ENCODE data around the gene PINK1.

PINK1 gene

DNA sequence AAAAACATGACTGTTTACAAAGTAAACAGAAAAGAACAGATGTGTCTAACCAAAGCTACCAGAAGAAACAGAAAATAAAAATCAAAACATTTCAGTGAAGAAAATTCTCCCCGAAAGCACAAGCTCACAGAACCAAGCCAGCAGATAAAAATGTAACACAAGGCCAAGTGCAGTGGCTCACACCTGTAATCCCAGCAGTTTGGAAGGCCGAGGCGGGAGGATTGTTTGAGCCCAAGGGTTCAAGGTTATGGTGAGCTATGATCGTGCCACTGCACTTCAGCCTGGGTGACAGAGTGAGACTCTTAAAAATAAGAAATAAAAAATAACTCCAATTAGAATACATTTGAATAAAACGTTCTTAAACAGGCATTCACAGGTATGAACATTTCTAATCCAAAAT, 47.0 kb downstream of the PINK1 start:
- DNase-seq (ENCODE audit: low spot score) = no peak

DNA sequence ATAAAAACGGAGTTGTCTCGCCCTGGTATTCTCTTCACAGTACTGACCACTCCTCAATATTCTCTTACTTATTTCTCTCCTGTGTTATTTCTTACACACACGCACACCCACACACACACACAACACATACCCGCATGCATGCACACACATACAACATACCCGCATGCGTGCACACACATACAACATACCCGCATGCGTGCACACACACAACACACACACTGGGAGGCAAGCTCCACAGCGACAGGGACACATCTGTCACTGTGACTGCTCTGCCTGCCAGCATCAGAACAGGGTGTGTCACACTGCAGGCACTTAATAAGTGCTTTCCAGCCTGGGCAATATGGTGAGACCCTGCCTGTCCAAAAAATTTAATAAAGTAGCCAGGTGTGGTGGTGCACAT, 48.7 kb downstream of the PINK1 start:
- no peak for DNase-seq (ENCODE audit: low spot score)

DNA sequence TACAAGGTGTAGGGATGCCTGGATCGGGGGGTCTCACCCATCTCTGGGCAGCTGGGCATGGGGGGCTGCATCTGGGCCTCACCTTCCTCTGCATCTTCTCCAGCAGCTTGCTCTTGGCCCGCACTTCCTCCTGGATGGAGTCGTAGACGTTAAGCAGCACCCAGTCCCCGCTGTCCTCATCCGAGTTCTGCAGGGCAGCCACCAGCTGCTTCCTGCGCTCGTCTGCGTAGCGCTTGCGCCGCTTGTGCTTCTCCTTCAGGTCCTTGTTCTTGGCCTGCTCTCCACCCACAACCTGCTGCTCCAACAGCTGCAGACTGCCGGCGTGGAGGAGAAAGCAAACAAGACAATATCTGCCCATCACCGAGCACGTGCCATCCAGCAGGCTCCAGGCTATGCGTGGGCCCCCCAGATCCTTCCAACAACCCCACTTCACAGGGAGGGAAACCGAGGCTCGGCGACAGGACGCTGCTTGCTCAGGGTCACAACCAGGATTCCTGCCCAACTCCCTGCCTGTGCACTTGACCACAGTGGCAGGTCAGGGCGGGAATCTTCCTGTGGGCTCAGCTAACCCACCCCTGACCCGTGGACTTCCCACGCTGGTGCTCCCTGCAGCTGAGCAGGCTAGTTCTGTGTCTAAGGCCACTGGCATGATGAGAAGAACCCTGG, 49.4 kb downstream of the PINK1 start:
- no peak for DNase-seq (ENCODE audit: low spot score)

DNA sequence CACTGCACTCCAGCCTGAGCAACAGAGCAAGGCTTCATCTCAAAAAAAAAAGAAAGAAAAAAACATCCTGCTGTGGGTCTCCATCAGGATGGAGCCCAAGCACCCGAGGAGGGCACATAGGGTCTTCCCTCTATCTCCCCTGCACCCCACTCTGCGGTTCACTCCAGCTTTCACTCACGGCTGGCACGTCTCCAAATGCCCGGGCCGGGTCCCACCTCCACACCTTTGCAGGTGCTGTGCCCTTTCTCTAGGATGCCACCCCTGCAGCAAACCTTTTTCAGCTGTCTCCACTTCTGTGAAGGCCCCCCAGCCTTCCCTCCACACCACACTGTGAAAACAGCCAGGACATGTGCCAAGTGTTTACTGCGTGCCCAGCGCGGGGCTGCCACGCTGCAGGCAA, 50.4 kb downstream of the PINK1 start:
- no peak for DNase-seq (ENCODE audit: low spot score)

DNA sequence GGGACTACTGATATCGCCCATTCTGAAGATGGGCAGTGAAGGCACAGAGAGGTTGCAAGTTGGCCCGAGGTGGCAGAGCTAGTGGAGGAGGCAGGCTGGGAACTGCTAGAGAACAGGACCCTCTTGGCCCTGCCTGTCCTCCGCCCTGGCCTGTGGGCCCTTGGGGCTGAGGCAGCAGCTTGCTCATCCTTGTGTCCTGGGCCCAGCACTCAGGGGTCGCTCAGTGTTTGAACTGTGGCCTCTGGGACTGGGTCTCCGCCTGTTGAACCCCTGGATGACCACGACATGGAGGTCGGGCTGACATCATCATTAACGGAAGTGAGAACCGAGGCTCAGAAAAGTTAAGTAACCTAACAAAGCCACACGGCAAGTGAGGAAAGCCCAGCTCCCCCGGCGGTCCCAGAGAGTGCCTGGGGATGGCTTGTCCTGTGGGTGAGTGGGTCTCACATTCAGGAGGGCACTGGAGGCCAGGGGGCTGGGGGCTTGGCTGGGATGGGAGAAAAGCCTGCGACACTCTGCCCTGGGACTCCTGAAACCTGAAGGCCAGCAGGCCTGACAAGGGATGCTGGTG, 50.9 kb downstream of the PINK1 start:
- DNase-seq (ENCODE audit: low spot score) = no peak

DNA sequence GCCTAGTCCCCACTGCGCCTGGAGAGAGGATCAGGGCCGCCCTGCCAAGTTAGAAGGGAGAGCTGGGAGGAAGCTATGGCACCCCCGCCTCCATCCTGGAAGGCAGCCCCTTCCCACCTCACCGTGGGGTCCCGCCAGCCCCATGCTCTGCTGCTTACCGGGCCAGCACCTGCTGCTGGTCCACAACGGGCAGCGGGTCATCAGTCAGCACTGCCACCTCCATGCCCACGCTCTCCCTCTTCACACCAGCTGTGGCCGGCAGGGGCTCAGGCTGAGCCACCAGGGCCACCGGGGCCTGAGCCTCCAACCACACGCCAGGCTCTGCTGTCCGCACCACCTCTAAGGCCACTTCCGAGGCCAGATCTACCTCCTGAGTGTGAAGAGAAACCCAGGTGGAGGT, 51.4 kb downstream of the PINK1 start:
- no peak for DNase-seq (ENCODE audit: low spot score)

DNA sequence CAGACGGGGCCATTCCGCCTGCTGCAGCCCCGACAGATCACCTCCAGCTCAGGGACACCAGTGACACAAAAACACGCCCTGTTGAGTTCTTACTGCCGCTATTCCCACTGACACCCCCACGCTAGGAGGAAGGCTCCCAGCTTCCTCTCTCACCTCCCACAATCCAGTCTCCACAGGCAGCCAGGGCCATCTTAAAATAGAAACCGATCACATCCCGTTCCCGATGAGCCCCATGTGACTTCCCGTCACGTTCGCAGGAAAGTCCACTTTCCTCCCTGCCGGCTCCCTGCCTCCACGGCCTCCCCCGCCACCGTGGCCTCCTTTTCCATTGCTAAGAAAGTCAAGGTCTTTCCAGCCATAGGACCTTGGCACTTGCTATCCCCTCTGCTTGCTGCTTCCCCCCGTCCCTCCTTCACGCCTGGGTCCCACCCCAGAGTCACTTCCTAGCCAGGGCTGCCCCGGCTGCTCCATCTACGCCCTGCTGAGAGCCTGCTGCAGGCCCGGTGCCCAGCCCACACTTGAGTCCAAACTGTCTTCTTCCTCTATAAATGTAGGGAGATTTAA, 51.9 kb downstream of the PINK1 start:
- DNase-seq (ENCODE audit: low spot score) = no peak

DNA sequence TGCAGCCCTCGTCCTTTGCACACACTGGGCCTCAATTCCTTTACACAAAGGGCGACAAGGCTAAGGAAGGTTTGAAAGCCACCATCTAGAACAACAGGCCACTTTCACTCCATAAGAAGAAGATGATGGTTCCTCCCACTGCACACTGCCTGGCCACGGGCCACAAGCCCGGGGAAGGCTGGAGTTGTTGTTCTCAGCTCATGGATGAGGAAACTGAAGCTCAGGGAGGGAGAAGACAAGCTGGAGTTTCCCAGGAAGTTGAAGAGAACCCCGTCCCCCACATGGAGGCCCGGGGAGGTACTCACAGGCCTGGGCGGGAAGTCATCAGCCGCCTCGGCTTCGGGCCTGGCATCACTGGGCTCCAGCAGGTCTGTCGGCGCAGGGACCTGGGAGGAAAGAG, 52.5 kb downstream of the PINK1 start:
- no peak for DNase-seq (ENCODE audit: low spot score)

DNA sequence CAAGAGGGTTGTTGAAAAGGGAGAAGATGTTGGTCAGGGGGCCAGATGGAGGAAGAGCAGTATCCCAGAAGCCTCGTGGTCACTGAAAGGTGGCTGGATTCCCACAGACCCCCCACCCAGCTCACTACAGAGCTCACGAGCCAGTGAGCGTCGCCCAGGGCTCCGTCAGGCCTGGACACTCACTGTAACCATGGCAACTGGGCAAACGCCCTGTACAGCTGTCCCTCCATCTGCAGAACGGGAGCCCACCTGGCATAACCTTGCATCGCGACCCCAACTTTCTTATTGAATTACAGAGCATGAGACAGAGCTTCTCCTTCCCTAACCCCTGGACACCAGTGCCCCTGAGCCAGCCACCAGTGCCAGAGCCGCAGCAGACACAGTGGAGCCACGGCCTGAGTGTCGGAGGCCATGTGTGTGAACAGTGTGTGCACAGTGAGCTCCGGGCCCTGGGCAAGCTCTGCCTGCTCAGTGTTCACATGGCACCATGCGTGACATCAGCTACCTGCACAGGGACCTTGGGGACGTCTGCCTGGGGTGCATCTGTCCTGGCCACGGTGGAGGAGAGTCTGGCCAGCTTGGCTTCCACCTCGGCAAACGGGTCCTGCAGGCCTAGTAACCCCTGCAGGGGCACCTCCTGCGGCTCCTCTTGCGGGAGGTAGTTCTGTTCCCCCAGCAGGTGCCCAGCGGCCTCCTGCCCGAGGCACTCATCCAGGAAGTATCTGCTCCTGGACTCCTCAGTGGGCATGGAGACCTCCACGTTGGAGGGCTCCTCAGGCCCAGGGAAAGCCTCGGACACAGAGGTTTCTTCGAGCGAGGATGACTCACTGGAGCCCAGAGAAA, 53.8 kb downstream of the PINK1 start:
- DNase-seq (ENCODE audit: low spot score) = no peak

DNA sequence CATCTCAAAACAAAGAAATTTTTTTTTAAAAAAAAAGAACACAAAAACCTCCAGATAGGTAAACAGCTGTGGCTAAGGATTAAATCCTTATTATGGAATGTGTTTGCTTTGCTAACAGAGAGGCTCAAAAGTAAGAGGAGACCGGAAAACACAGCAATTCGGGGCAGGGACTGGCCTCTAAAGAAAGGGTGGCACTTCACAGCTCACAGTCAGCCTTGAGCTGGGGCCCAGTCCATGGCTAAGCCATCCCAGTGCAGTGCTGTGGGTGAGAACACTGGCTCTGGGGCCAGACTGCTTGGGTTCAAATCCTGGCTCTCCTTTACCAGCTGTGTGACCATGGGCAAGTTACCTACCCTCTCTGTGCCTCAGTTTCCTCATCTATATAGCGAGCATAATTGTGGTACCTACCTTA, 56.4 kb downstream of the PINK1 start:
- DNase-seq (ENCODE audit: low spot score) = no peak

DNA sequence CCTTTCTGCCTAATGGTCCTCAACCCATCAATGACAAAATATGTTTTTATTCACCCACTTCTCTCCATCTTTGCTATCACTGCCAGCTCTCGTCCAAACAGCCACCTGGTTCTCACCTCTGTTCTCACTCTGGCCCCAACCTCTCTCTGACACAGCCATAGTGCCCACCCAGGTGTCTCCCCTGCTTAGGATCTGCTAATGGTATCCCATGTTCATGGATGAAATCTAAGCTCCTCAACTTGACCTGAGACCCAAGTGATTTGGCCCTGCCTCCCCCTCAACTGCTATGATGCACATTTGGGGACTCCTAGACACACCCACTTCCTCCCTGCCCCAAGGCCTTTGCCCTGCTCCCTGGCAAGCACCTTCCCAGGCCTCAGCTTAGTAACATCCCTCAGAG, 58.6 kb downstream of the PINK1 start:
- DNase-seq (ENCODE audit: low spot score) = no peak

DNA sequence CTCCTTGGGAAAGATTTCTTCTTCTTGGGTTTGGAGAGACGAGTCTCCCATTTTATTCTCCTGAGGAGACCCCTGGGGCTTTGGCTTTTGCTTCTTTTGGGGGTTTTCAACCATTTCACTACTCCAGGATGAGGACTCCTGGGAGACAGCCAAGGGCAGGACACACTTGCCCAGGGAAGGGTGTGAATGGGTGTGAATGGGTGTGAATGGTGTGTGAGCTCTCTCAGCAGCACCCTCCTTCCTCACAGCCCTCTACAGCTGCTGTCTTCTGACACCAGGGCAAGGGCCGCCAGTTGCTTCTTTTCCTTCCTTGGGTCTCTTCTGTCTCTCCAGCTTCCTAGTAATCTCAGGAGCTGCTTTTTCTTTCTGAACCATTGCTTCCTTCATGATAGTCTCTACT, 60.4 kb downstream of the PINK1 start:
- no peak for DNase-seq (ENCODE audit: low spot score)

DNA sequence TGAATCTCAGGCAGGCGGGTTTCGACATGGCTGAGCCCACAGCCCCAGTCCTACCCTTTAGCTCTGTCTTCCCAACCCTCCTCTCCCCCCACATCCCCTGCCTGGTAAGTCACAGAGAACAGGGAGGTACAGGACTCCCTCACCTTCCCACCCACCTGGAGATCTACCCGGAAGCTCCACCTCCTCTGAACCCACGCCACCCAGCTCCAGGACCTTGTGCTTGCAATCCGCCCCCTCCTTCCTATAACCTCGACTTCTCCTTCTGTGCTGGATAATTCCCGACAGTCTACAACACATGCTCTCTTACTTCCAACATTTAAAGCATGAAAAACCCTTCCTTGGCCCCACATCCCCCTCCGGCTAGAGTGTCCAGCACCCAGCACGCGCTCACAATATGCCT, 62.3 kb downstream of the PINK1 start:
- DNase-seq (ENCODE audit: low spot score) = no peak

DNA sequence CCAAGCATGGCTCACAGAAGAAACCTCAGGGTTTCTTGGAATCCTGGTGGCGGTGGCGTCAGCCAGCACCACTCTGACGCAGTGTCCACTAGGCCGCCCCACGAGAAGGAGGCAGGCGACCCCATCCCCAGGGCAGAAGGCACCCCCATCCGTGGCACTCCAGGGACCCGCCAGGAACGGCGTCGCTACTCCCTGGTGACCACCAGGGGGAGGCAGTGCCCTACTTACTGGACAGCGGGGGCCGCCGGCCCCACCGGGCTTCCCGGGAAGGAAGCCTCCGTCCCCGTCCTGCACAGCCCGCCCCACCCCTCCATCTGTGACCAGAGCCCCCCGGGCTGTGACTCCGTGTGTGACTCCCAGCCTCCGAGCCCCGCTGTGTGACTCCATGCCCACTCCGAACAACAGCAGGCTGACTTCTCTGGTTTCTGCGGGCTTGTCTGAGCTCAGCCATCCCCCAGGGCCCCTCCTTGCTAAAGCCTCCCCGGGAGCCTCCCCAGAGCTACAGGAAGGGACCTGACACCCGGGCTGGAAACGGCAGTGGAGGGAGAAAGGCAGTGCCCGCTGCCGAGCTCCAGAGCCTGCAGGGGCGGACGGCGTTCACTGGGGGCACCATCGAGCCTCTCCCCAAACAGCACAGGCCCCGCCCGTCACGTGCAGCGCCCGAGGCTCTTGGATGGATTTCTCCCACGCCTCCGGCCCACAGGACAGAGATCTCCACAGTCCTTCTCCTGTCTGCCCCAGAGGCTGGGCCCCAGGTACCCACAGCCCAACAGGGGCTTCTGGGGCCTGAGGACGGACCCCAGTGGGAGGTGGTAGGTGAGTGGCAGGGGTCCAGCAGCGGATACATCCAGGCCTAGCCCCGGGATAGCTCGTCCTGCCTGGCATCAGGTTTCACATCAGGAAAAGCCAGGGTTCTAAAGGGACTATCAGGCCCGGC, 63.4 kb downstream of the PINK1 start:
- DNase-seq (ENCODE audit: low spot score) = peak; percentile 93

DNA sequence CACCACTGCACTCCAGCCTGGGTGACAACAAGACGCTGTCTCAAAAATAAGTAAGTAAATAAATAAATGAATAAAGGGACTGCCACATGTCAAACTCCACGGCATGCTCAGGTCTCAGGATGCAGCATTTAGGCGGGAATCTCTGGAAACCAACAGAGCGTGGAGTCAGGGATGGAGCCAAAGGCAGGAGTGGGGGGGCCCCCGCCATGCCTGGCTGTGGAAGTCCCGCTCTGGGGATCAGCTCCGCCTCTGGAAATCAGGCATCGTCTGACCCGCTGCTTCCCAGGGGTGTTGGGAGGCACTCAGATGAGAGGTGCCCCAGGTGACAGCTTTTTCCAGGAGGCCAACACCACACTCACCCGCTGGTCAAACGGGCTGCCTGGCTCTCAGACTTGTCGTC, 64.3 kb downstream of the PINK1 start:
- no peak for DNase-seq (ENCODE audit: low spot score)

DNA sequence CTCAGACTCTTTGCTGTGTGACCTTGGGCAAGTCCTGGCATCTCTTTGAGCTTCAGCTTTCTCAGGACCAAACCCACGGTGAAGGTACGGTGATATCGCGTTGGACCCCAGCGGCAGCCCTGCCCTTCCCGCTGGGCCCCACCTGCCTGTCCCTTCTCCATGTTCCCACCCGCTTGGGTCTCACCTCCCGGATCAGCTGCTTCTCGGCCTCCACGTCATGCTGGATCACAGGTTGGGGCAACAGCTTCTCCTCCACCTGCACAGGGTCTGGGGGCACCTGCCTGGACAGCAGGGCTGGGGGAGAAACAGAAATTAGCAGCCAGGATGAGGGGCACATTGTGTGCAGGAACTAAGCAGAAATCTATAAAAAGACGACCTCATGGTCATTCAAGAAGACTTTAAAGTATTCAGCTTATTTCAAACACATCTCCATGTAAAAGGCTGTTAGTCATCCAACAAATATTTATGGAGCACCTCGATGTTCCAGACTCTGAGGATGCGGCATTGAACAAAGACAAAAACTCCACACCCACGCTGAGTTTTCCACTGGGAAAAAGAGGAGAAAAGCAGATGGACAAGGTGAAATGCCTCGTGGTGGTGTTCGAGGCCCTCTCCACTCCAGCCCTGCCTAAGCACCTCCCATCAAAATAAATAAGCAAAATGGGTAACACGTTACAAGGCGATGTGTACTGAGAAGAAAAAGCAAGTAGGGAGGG, 65.1 kb downstream of the PINK1 start:
- peak; percentile 20 for DNase-seq (ENCODE audit: low spot score)

DNA sequence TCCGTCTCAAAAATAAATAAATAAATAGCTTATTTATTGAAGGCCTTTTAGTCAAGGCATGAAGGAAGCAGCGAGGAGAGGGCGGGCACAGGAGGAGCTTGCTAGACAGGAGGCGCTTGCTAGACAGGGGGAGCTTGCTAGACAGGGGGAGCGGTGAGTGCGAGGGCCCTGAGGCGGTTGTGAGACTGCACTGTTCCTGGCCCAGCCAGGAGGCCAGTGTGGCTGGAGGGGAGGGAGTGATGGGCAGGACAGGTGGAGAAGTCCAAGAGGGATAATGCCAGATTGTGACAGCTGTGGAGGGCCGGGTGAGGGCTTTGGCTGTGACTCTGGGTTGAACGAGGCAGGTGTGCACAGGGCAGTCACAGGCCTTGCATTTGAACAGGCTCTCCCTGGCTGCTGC, 66.3 kb downstream of the PINK1 start:
- DNase-seq (ENCODE audit: low spot score) = no peak

DNA sequence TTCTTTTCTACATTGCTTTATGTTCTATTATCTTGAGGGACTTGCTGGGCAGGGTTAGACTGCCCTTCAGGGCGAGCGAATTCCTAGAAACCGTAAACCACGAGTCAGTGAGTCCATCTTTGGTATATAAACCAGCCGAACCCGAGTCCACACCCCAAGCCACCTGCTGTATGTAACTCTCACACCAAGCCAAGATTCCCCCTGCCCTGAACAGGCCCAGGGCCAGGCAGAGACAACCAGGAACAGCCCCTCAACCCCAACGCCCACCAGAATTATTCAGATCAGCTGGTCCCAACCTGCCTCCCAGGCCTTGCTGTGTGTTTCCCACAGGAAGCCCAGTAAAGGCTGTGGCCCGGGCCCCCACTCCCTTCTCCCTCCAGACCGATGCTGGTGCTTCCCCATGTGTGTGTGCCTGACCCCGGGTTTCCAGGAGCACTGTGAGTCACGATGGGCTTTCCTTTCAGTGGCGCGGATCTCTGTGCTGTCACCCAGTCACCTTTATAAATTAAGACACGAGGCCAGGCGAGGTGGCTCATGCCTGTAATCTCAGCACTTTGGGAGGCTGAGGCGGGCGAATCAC, 67.5 kb downstream of the PINK1 start:
- DNase-seq (ENCODE audit: low spot score) = no peak
